Transverse colon (tissue), 3 donors: ENCODE data around the gene TMEM163.

Experiments used
- EP300 ChIP-seq: sonication (generic); formaldehyde crosslinking; IDR thresholded peaks from one replicate; pipeline ENCODE4 v1.6.1; 2017; ENCODE audit warnings: antibody characterized with exemption, low read depth
- TF ChIP-seq, protein P1 (sequence below), 5 experiments: fragments of 200-600 bp in 3 of 5; fragments of 450-650 bp in 2 of 5; sonication (generic) in 3 of 5; IDR thresholded peaks; 1 replicate in 2 of 5; 2 replicates in 3 of 5; pipeline ENCODE4 v1.5.1; 2016 to 2017; ENCODE audit warnings: antibody characterized with exemption in 5 of 5, inconsistent platforms in 3 of 5, mild to moderate bottlenecking in 2 of 5, moderate library complexity in 1 of 5

DNA sequence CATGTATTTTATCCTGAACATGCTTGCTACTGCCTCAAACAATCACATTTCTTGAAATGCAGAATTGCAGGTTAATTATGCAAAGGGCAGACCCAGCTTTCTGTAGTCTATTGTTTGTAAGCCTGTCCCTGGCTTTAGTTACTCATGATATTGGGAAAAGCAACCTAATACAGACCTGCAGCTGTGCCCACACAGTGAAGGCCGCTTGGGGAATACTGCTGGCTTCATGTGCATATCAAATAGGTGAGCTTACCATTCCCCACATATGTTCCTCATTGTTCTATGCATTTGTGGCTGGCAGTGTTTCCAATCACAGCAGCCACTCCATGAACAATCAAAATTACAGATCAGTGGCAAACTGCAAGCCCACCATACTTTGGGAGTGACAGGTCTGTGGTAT lies 186.3 kb downstream of the TMEM163 start:
- TF ChIP-seq EP300, result no peak
- TF ChIP-seq, protein P1, sequence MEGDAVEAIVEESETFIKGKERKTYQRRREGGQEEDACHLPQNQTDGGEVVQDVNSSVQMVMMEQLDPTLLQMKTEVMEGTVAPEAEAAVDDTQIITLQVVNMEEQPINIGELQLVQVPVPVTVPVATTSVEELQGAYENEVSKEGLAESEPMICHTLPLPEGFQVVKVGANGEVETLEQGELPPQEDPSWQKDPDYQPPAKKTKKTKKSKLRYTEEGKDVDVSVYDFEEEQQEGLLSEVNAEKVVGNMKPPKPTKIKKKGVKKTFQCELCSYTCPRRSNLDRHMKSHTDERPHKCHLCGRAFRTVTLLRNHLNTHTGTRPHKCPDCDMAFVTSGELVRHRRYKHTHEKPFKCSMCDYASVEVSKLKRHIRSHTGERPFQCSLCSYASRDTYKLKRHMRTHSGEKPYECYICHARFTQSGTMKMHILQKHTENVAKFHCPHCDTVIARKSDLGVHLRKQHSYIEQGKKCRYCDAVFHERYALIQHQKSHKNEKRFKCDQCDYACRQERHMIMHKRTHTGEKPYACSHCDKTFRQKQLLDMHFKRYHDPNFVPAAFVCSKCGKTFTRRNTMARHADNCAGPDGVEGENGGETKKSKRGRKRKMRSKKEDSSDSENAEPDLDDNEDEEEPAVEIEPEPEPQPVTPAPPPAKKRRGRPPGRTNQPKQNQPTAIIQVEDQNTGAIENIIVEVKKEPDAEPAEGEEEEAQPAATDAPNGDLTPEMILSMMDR (IDR thresholded peaks at IDR 0.05), result no peak
